GM23338 (cell line): Measurements from ENCODE around the gene ECM2. TPM values are rescaled to one million over a fixed set of nuclear protein-coding genes. Genes with fewer than 3 reads are reported as not detected.

Source experiments
- ATAC-seq: fragments of 200-7000 bp; cut with Tn5 transposase; 3 replicates; pipeline ENCODE4 v1.9.1; 2020
- DNase-seq: peaks from one replicate; pipeline ENCODE4 v3.0.0-alpha.2; 2015; ENCODE audit warnings: low spot score
- H2AFZ ChIP-seq: fragments of 200-600 bp; sonication (generic); 2 replicates; pipeline ENCODE4 v1.8.0; 2016; ENCODE audit warnings: antibody characterized with exemption, mild to moderate bottlenecking, moderate library complexity
- H3F3A ChIP-seq: fragments of 200-600 bp; sonication (generic); replicated peaks from 2 replicates; pipeline ENCODE4 v1.8.0; 2017; ENCODE audit warnings: antibody characterized with exemption, mixed run types, low read depth
- H3K27ac ChIP-seq: fragments of 200-600 bp; sonication (generic); 2 replicates; pipeline ENCODE4 v1.6.1; 2016; ENCODE audit warnings: low read depth
- H3K27me3 ChIP-seq: fragments of 200-600 bp; sonication (generic); 2 replicates; pipeline ENCODE4 v1.8.0; 2016; ENCODE audit warnings: mild to moderate bottlenecking, mixed run types, moderate library complexity; ENCODE audit not compliant: insufficient read depth
- H3K36me3 ChIP-seq: fragments of 200-600 bp; sonication (generic); 2 replicates; pipeline ENCODE4 v1.8.0; 2016; ENCODE audit warnings: mild to moderate bottlenecking; ENCODE audit not compliant: insufficient read depth
- H3K4me1 ChIP-seq: fragments of 200-600 bp; sonication (generic); 2 replicates; pipeline ENCODE4 v1.8.0; 2016; ENCODE audit warnings: mild to moderate bottlenecking, moderate library complexity; ENCODE audit not compliant: insufficient read depth
- H3K4me2 ChIP-seq: fragments of 200-600 bp; sonication (generic); 2 replicates; pipeline ENCODE4 v1.7.1; 2017; ENCODE audit warnings: mixed run types
- H3K4me3 ChIP-seq: fragments of 200-600 bp; sonication (generic); 2 replicates; pipeline ENCODE4 v1.6.1; 2016; ENCODE audit warnings: mixed run types
- H3K79me2 ChIP-seq: fragments of 200-600 bp; sonication (generic); replicated peaks from 2 replicates; pipeline ENCODE4 v1.8.0; 2017; ENCODE audit warnings: mild to moderate bottlenecking; ENCODE audit not compliant: insufficient read depth
- H3K9me2 ChIP-seq: fragments of 200-600 bp; sonication (generic); 2 replicates; pipeline ENCODE4 v1.8.0; 2017; ENCODE audit not compliant: insufficient read depth
- H4K20me1 ChIP-seq: fragments of 200-600 bp; sonication (generic); replicated peaks from 2 replicates; pipeline ENCODE4 v1.8.0; 2017; ENCODE audit warnings: mild to moderate bottlenecking; ENCODE audit not compliant: insufficient read depth
- H3K27ac Mint-ChIP-seq: 2 replicates; pipeline ENCODE4 v1.8.0; 2020; ENCODE audit warnings: inconsistent platforms, mild to moderate bottlenecking, moderate library complexity, mixed read lengths
- H3K27me3 Mint-ChIP-seq: 3 replicates; pipeline ENCODE4 v1.8.0; 2022; ENCODE audit warnings: low read depth, mild to moderate bottlenecking, moderate library complexity, mixed read lengths, inconsistent platforms; ENCODE audit not compliant: insufficient read depth, poor library complexity
- H3K36me3 Mint-ChIP-seq: 3 replicates; pipeline ENCODE4 v1.8.0; 2021; ENCODE audit warnings: low read depth, mild to moderate bottlenecking, inconsistent platforms, moderate library complexity, mixed read lengths
- H3K4me1 Mint-ChIP-seq: 3 replicates; pipeline ENCODE4 v1.8.0; 2020; ENCODE audit warnings: mild to moderate bottlenecking, inconsistent platforms, mixed read lengths
- H3K4me3 Mint-ChIP-seq: 3 replicates; pipeline ENCODE4 v1.8.0; 2021; ENCODE audit warnings: moderate library complexity, mild to moderate bottlenecking, inconsistent platforms, mixed read lengths
- H3K9me3 Mint-ChIP-seq: 3 replicates; pipeline ENCODE4 v1.8.0; 2020; ENCODE audit warnings: moderate library complexity, mild to moderate bottlenecking, inconsistent platforms, mixed read lengths
- CREB1 ChIP-seq: fragments of 250-450 bp; sonication (Bioruptor Pico); IDR thresholded peaks from 2 replicates; pipeline ENCODE4 v1.5.0; 2020; ENCODE audit warnings: low read depth, mild to moderate bottlenecking, moderate library complexity
- EZH2 ChIP-seq: fragments of 200-600 bp; sonication (generic); IDR thresholded peaks from one replicate; pipeline ENCODE4 v1.8.0; 2017; ENCODE audit warnings: antibody characterized with exemption, mild to moderate bottlenecking, low read depth; ENCODE audit not compliant: unreplicated experiment
- EZH2phosphoT487 ChIP-seq: fragments of 200-600 bp; sonication (generic); IDR thresholded peaks from one replicate; pipeline ENCODE4 v1.8.1; 2018; ENCODE audit warnings: antibody characterized with exemption; ENCODE audit not compliant: unreplicated experiment
- NANOG ChIP-seq: IDR thresholded peaks from 2 replicates; pipeline ENCODE4 v1.6.1; 2016; ENCODE audit warnings: antibody characterized with exemption, borderline replicate concordance
- POLR2AphosphoS5 ChIP-seq: IDR thresholded peaks from 2 replicates; pipeline ENCODE4 v1.6.1; 2016; ENCODE audit warnings: antibody characterized with exemption, low read depth
- STAT1 ChIP-seq: IDR thresholded peaks from one replicate; pipeline ENCODE4 v1.6.1; 2016; ENCODE audit warnings: antibody characterized with exemption; ENCODE audit not compliant: unreplicated experiment
- ZNF331 ChIP-seq: fragments of 250-450 bp; sonication (Bioruptor Pico); IDR thresholded peaks from 2 replicates; pipeline ENCODE4 v1.5.0; 2020; ENCODE audit warnings: low read depth, mild to moderate bottlenecking, moderate library complexity
- polyA plus RNA-seq: library from polyadenylated mRNA; unstranded; fragments of >200 nt; fragmentation: Nextera tagmentation; extraction: Ambion mirVana; gene quantifications from 2 replicates; pipeline ENCODE4 v1.2.1, GENCODE V29; 2016
- total RNA-seq: library from RNA; depleted of rRNA; stranded (reverse); fragments of >200 nt; shearing (Covaris generic); gene quantifications from 2 replicates; pipeline ENCODE4 v1.2.3, GENCODE V29; 2014
- TF ChIP-seq, protein P1 (sequence below), 2 experiments: fragments of 200-600 bp in 1 of 2; sonication (generic) in 1 of 2; conservative IDR thresholded peaks; 2 replicates each; pipeline versions ENCODE4 v1.5.1 to v1.6.1; 2016 to 2017; ENCODE audit warnings: antibody characterized with exemption in 2 of 2, low read depth in 2 of 2, mild to moderate bottlenecking in 2 of 2, moderate library complexity in 1 of 2
- TF ChIP-seq, protein P2 (sequence below): fragments of 250-450 bp; sonication (Bioruptor Pico); IDR thresholded peaks from 2 replicates; pipeline ENCODE4 v1.5.0; 2020; ENCODE audit warnings: mild to moderate bottlenecking, moderate library complexity

ECM2 gene
- total and polyA plus RNA-seq, 2 experiments from 2014 or later = 0.79 TPM; not detected in 1

DNA sequence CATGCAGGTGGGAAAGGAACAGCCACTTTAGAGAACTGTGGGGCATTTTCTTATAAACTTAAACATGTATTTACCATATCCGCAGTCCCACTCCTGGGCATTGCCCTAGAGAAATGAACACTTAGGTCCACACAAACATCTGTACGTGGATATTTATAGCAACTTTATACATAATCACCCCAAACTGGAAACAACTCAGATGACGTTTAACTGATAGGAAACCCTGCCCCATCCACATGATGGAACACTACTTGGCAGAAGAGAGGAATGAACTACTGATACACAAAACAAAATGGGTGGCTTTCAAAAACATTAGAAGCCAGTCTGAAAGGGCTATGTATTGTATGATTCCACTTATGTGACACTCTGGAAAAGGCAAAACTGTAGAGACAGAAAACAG, 22.4 kb downstream of the ECM2 start:
- no peaks in the 10 kb centered on the region for H3K36me3 Mint-ChIP-seq
- Histone ChIP-seq H3K27me3 (no peaks in the 10 kb centered on the region), H2AFZ (no peak overlapping the region), H3K4me3 (no peak overlapping the region), H3K79me2 (no peaks in the 10 kb centered on the region), H3F3A (no peaks in the 10 kb centered on the region), H3K4me2 (no peak overlapping the region), H3K27ac (no peak overlapping the region), H3K4me1 (peaks cover 7% of the 10 kb centered on the region; the same call in 1 of the 2 replicates), H3K36me3 (no peaks in the 10 kb centered on the region), H4K20me1 (no peaks in the 10 kb centered on the region), H3K9me2 (no peaks in the 10 kb centered on the region)
- H3K4me1 Mint-ChIP-seq = peaks cover 6% of the 10 kb centered on the region; the same call in 2 of the 3 replicates
- H3K27me3 Mint-ChIP-seq = peaks cover 4% of the 10 kb centered on the region
- ATAC-seq = no peak
- no peak overlapping the region for H3K4me3 Mint-ChIP-seq
- no peaks in the 10 kb centered on the region for H3K9me3 Mint-ChIP-seq
- TF ChIP-seq, protein P1, sequence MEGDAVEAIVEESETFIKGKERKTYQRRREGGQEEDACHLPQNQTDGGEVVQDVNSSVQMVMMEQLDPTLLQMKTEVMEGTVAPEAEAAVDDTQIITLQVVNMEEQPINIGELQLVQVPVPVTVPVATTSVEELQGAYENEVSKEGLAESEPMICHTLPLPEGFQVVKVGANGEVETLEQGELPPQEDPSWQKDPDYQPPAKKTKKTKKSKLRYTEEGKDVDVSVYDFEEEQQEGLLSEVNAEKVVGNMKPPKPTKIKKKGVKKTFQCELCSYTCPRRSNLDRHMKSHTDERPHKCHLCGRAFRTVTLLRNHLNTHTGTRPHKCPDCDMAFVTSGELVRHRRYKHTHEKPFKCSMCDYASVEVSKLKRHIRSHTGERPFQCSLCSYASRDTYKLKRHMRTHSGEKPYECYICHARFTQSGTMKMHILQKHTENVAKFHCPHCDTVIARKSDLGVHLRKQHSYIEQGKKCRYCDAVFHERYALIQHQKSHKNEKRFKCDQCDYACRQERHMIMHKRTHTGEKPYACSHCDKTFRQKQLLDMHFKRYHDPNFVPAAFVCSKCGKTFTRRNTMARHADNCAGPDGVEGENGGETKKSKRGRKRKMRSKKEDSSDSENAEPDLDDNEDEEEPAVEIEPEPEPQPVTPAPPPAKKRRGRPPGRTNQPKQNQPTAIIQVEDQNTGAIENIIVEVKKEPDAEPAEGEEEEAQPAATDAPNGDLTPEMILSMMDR (conservative IDR thresholded peaks at IDR 0.05; ENCODE audit: low read depth in 2 of 2) = no peak
- no peak for TF ChIP-seq CREB1 (CRISPR knock-in tag)
- no peak for TF ChIP-seq ZNF331
- TF ChIP-seq POLR2AphosphoS5 = no peak
- TF ChIP-seq STAT1 = no peak
- TF ChIP-seq EZH2phosphoT487 = no peak
- TF ChIP-seq NANOG = no peak
- TF ChIP-seq, protein P2, sequence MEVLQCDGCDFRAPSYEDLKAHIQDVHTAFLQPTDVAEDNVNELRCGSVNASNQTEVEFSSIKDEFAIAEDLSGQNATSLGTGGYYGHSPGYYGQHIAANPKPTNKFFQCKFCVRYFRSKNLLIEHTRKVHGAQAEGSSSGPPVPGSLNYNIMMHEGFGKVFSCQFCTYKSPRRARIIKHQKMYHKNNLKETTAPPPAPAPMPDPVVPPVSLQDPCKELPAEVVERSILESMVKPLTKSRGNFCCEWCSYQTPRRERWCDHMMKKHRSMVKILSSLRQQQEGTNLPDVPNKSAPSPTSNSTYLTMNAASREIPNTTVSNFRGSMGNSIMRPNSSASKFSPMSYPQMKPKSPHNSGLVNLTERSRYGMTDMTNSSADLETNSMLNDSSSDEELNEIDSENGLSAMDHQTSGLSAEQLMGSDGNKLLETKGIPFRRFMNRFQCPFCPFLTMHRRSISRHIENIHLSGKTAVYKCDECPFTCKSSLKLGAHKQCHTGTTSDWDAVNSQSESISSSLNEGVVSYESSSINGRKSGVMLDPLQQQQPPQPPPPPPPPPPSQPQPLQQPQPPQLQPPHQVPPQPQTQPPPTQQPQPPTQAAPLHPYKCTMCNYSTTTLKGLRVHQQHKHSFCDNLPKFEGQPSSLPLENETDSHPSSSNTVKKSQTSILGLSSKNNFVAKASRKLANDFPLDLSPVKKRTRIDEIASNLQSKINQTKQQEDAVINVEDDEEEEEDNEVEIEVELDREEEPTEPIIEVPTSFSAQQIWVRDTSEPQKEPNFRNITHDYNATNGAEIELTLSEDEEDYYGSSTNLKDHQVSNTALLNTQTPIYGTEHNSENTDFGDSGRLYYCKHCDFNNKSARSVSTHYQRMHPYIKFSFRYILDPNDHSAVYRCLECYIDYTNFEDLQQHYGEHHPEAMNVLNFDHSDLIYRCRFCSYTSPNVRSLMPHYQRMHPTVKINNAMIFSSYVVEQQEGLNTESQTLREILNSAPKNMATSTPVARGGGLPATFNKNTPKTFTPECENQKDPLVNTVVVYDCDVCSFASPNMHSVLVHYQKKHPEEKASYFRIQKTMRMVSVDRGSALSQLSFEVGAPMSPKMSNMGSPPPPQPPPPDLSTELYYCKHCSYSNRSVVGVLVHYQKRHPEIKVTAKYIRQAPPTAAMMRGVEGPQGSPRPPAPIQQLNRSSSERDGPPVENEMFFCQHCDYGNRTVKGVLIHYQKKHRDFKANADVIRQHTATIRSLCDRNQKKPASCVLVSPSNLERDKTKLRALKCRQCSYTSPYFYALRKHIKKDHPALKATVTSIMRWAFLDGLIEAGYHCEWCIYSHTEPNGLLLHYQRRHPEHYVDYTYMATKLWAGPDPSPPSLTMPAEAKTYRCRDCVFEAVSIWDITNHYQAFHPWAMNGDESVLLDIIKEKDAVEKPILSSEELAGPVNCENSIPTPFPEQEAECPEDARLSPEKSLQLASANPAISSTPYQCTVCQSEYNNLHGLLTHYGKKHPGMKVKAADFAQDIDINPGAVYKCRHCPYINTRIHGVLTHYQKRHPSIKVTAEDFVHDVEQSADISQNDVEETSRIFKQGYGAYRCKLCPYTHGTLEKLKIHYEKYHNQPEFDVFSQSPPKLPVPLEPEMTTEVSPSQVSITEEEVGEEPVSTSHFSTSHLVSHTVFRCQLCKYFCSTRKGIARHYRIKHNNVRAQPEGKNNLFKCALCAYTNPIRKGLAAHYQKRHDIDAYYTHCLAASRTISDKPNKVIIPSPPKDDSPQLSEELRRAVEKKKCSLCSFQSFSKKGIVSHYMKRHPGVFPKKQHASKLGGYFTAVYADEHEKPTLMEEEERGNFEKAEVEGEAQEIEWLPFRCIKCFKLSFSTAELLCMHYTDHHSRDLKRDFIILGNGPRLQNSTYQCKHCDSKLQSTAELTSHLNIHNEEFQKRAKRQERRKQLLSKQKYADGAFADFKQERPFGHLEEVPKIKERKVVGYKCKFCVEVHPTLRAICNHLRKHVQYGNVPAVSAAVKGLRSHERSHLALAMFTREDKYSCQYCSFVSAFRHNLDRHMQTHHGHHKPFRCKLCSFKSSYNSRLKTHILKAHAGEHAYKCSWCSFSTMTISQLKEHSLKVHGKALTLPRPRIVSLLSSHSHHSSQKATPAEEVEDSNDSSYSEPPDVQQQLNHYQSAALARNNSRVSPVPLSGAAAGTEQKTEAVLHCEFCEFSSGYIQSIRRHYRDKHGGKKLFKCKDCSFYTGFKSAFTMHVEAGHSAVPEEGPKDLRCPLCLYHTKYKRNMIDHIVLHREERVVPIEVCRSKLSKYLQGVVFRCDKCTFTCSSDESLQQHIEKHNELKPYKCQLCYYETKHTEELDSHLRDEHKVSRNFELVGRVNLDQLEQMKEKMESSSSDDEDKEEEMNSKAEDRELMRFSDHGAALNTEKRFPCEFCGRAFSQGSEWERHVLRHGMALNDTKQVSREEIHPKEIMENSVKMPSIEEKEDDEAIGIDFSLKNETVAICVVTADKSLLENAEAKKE (CRISPR knock-in tag) = no peak
- TF ChIP-seq EZH2 = no peak
- DNase-seq = no peak
- H3K27ac Mint-ChIP-seq = no peak overlapping the region
